NCI-H146 treated with DMSO at 0.1 percent for 48 hours (cell line): ENCODE measurements around the gene ARG2.
"Not testable (repeated sequence)": the region's sequence is repeated elsewhere in the genome, so short reads cannot be mapped to it uniquely, and the experiment has no call there.

ENCODE experiments used
- DNase-seq: peaks from one replicate; lab custom pipeline; 2025; ENCODE audit not compliant: unreplicated experiment; lab: John Stamatoyannopoulos, UW

The ARG2 gene

GRCh38 chr14:67584978-67585377 lies 34.7 kb upstream of the ARG2 start:
- DNase-seq = no peak

- DNase-seq = no peak
Measured at GRCh38 chr14:67586369-67586768, 33.4 kb upstream of the ARG2 start.

GRCh38 chr14:67589204-67589770 lies 30.4 kb upstream of the ARG2 start:
- DNase-seq = no peak

GRCh38 chr14:67593650-67594049 lies 26.1 kb upstream of the ARG2 start:
- not testable (repeated sequence) for DNase-seq

- DNase-seq = no peak
Measured at GRCh38 chr14:67595392-67595791, 24.3 kb upstream of the ARG2 start.

GRCh38 chr14:67599698-67600561 lies 19.8 kb upstream of the ARG2 start, which contains the start of gene PIGH:
PIGH (minus strand) TSS chr14:67600268; CDS start chr14:67600203, 65 bp downstream.
- DNase-seq = peak; percentile 21

GRCh38 chr14:67600562-67600974 lies 19.2 kb upstream of the ARG2 start:
- DNase-seq = not testable (repeated sequence)

- DNase-seq = no peak
Measured at GRCh38 chr14:67602076-67602475, 17.6 kb upstream of the ARG2 start.

GRCh38 chr14:67602995-67603545 lies 16.6 kb upstream of the ARG2 start:
- DNase-seq = no peak

GRCh38 chr14:67607646-67608045 lies 12.1 kb upstream of the ARG2 start:
- DNase-seq = no peak

GRCh38 chr14:67609642-67610310 lies 9.9 kb upstream of the ARG2 start:
- DNase-seq = no peak

- DNase-seq = no peak
Measured at GRCh38 chr14:67610491-67610890, 9.2 kb upstream of the ARG2 start.

- DNase-seq = peak; percentile 9
Measured at GRCh38 chr14:67618617-67619063, 1.1 kb upstream of the ARG2 start.

GRCh38 chr14:67620217-67620785 lies 581 bp downstream of the ARG2 start:
- DNase-seq = no peak

GRCh38 chr14:67622675-67623074 lies 3.0 kb downstream of the ARG2 start:
- DNase-seq = no peak

GRCh38 chr14:67623114-67623513 lies 3.4 kb downstream of the ARG2 start:
- no peak for DNase-seq

GRCh38 chr14:67626131-67626530 lies 6.4 kb downstream of the ARG2 start:
- not testable (repeated sequence) for DNase-seq

- no peak for DNase-seq
Measured at GRCh38 chr14:67627519-67627918, 7.8 kb downstream of the ARG2 start.

- DNase-seq = no peak
Measured at GRCh38 chr14:67630186-67630585, 10.5 kb downstream of the ARG2 start.

- no peak for DNase-seq
Measured at GRCh38 chr14:67630938-67631337, 11.2 kb downstream of the ARG2 start.
